K562 (cell line): Measurements from ENCODE around the gene CUX1. TPM values are rescaled to one million over a fixed set of nuclear protein-coding genes. Genes with fewer than 3 reads are reported as not detected.
A peak's percentile ranks its signal among the peaks of the same experiment; 100 is the strongest.

Experiments used
- ATAC-seq: fragments of 200-7000 bp; cut with Tn5 transposase; 3 replicates; pipeline ENCODE4 v1.9.1; 2020; ENCODE audit warnings: moderate library complexity
- BruUV-seq: library from RNA; stranded (reverse); fragments of 400-500 nt; replicated peaks from 2 replicates; lab custom pipeline; 2021; lab: Mats Ljungman, UMichigan
- CTCF ChIA-PET: fragments of 300-600 bp; formaldehyde crosslinking; extraction: SDS; loops from one replicate; lab custom pipeline; 2021; ENCODE audit warnings: low intra/inter-chr PET ratio; lab: Yijun Ruan, JAX
- POLR2A ChIA-PET: fragments of 300-600, 350-650 bp; sonication (Branson Sonifier 250); formaldehyde crosslinking; extraction: SDS; loops from one replicate; lab custom pipeline; 2021; ENCODE audit warnings: antibody characterized with exemption, inconsistent platforms; lab: Yijun Ruan, JAX
- DNase-seq, 4 experiments: peaks; one replicate each; pipeline versions ENCODE4 v3.0.0 to v3.0.0-alpha.2; 2011 to 2018; ENCODE audit warnings: low spot score in 3 of 4, mixed read lengths in 3 of 4; ENCODE audit errors: extremely low read depth in 1 of 4
- FAIRE-seq: peaks from 2 replicates; lab custom pipeline; 2011; peaks lifted over from hg19 to GRCh38; lab: Jason Lieb, UNC
- H2AFZ ChIP-seq: 2 replicates; pipeline ENCODE4 v1.6.0; 2011; ENCODE audit warnings: low read depth, low read length, control low read depth, inconsistent platforms
- H3K27ac ChIP-seq: fragments of 200-600 bp; 3 replicates; pipeline ENCODE4 v1.8.0; 2011; ENCODE audit warnings: low read depth, mild to moderate bottlenecking, control low read depth, inconsistent platforms, low read length, moderate library complexity, mixed read lengths; ENCODE audit errors: extremely low read depth
- H3K27me3 ChIP-seq, 2 experiments: fragments of 300-600 bp in 1 of 2; 2 replicates in 1 of 2; 3 replicates in 1 of 2; pipeline versions ENCODE4 v1.6.0 to v1.8.0; 2011; ENCODE audit warnings: inconsistent platforms in 2 of 2, low read length in 2 of 2, mild to moderate bottlenecking in 1 of 2, mixed read lengths in 1 of 2, moderate library complexity in 1 of 2; ENCODE audit not compliant: control insufficient read depth in 2 of 2, insufficient read depth in 2 of 2
- H3K36me3 ChIP-seq: fragments of 300-600 bp; 3 replicates; pipeline ENCODE4 v1.8.0; 2011; ENCODE audit warnings: mild to moderate bottlenecking, low read length, inconsistent platforms; ENCODE audit not compliant: control insufficient read depth, insufficient read depth
- H3K4me1 ChIP-seq, 2 experiments: fragments of 200-600 bp in 1 of 2; replicated peaks in 1 of 2; 2 replicates in 1 of 2; 3 replicates in 1 of 2; pipeline versions ENCODE4 v1.5.1 to v1.8.0; 2011; ENCODE audit warnings: inconsistent platforms in 2 of 2, low read length in 2 of 2, mild to moderate bottlenecking in 1 of 2, mixed read lengths in 1 of 2, moderate library complexity in 1 of 2; ENCODE audit not compliant: control insufficient read depth in 2 of 2, insufficient read depth in 2 of 2
- H3K4me2 ChIP-seq: 2 replicates; pipeline ENCODE4 v1.6.1; 2011; ENCODE audit warnings: low read length, control low read depth, inconsistent platforms, mixed read lengths; ENCODE audit not compliant: insufficient read depth
- H3K4me3 ChIP-seq: fragments of 200-600 bp; sonication (generic), shearing (Covaris generic); 2 replicates; pipeline ENCODE4 v1.5.1; 2016; ENCODE audit warnings: control low read depth, inconsistent platforms
- H3K79me2 ChIP-seq: fragments of 200-600 bp; 3 replicates; pipeline ENCODE4 v1.8.0; 2011; ENCODE audit warnings: low read length, inconsistent platforms; ENCODE audit not compliant: control insufficient read depth, insufficient read depth
- H3K9ac ChIP-seq, 2 experiments: 2 replicates each; pipeline versions ENCODE4 v1.6.0 to v1.6.1; 2011; ENCODE audit warnings: low read depth in 2 of 2, low read length in 2 of 2, control low read depth in 1 of 2, inconsistent platforms in 1 of 2, mild to moderate bottlenecking in 1 of 2, mixed read lengths in 1 of 2; ENCODE audit not compliant: insufficient read depth in 1 of 2
- H3K9me1 ChIP-seq: one replicate; pipeline ENCODE4 v1.6.0; 2011; ENCODE audit warnings: inconsistent platforms, mild to moderate bottlenecking, low read length, moderate library complexity; ENCODE audit not compliant: control insufficient read depth, insufficient read depth
- H3K9me3 ChIP-seq: replicated peaks from 2 replicates; pipeline ENCODE4 v1.5.1; 2011; ENCODE audit warnings: low read depth, low read length, inconsistent platforms; ENCODE audit not compliant: control insufficient read depth, insufficient read depth
- H4K20me1 ChIP-seq: replicated peaks from 2 replicates; pipeline ENCODE4 v1.6.1; 2011; ENCODE audit warnings: low read length, inconsistent platforms, mixed read lengths; ENCODE audit not compliant: control insufficient read depth, insufficient read depth
- ATF3 ChIP-seq, 2 experiments: fragments of 450-650 bp in 1 of 2; sonication (generic) in 1 of 2; formaldehyde crosslinking in 1 of 2; IDR thresholded peaks in 1 of 2; conservative IDR thresholded peaks in 1 of 2; 2 replicates each; pipeline versions ENCODE4 v1.6.1 to v1.8.1; 2016 to 2023; ENCODE audit warnings: mild to moderate bottlenecking in 2 of 2, moderate library complexity in 2 of 2, inconsistent platforms in 1 of 2, missing genetic modification reagents in 1 of 2
- CEBPG ChIP-seq, 3 experiments: fragments of 200-800 bp in 1 of 3; sonication (Bioruptor generic) in 1 of 3; sonication (generic) in 1 of 3; formaldehyde crosslinking in 1 of 3; IDR thresholded peaks in 2 of 3; conservative IDR thresholded peaks in 1 of 3; 2 replicates each; pipeline versions ENCODE4 v1.6.1 to v1.8.0; 2016 to 2022; ENCODE audit warnings: missing compliant biosample characterization in 2 of 3, missing genetic modification characterization in 2 of 3, mild to moderate bottlenecking in 1 of 3, missing genetic modification reagents in 1 of 3
- HMG20A ChIP-seq: fragments of 450-650 bp; formaldehyde crosslinking; conservative IDR thresholded peaks from 2 replicates; pipeline ENCODE4 v1.4.0; 2020; ENCODE audit warnings: mild to moderate bottlenecking, mixed read lengths
- HNRNPK ChIP-seq: fragments of 200-400 bp; formaldehyde crosslinking; IDR thresholded peaks from one replicate; pipeline ENCODE4 v1.6.1; 2018; ENCODE audit warnings: mild to moderate bottlenecking, low read depth, low read length; ENCODE audit not compliant: poor library complexity, severe bottlenecking
- MBD1 ChIP-seq: fragments of 250-450 bp; sonication (Bioruptor Pico); IDR thresholded peaks from 2 replicates; pipeline ENCODE4 v1.8.0; 2022; ENCODE audit warnings: inconsistent platforms
- ZNF121 ChIP-seq: sonication (generic); formaldehyde crosslinking; conservative IDR thresholded peaks from 2 replicates; pipeline ENCODE4 v1.8.0; 2022; ENCODE audit warnings: missing genetic modification reagents
- WGBS: fragments of 100-300 bp; shearing (Covaris generic); methylation state at CpG from one replicate; pipeline ENCODE4 v1.1.6; 2016; ENCODE audit warnings: low coverage, mixed read lengths; ENCODE audit not compliant: insufficient coverage; ENCODE audit errors: missing lambda C conversion rate; 5-methylcytosine and 5-hydroxymethylcytosine counted together
- in situ Hi-C: fragments of 300-500 bp; cut with MboI; formaldehyde crosslinking; loops from 4 replicates; pipeline ENCODE4 v1.15.0; 2018; ENCODE audit warnings: inconsistent platforms, mixed read lengths
- intact Hi-C: fragments of 100-400 bp; cut with micrococcal nuclease; formaldehyde crosslinking; loops from 2 replicates; pipeline ENCODE4 v1.14.2; 2022
- polyA plus RNA-seq, 8 experiments: library from polyadenylated mRNA; depleted of rRNA in 4 of 8; stranded (reverse) in 5 of 8; unstranded in 3 of 8; fragments of >200 nt; fragmentation: Nextera tagmentation in 2 of 8; fragmentation: Illumina TruSeq in 1 of 8; extraction: Ambion mirVana in 2 of 8; extraction: Trizol in 1 of 8; gene quantifications; 2 replicates each; pipeline versions ENCODE4 v1.2.1 to v1.2.3, GENCODE V29; 2011 to 2014; ENCODE audit warnings: inconsistent platforms in 1 of 8, missing spikeins in 1 of 8
- total RNA-seq, 7 experiments: library from RNA; depleted of rRNA in 6 of 7; stranded (reverse); fragments of >200 nt in 6 of 7; fragmentation: Illumina TruSeq in 2 of 7; extraction: Trizol in 2 of 7; gene quantifications; 2 replicates each; pipeline versions ENCODE4 v1.2.1 to v1.2.3, GENCODE V29; 2011 to 2021; ENCODE audit warnings: low replicate concordance in 1 of 7
- TF ChIP-seq, protein P1 (sequence below): fragments of 200-800 bp; sonication (Bioruptor generic); IDR thresholded peaks from 2 replicates; pipeline ENCODE4 v1.6.1; 2016; ENCODE audit warnings: missing genetic modification characterization, missing compliant biosample characterization

CUX1 gene
- total and polyA plus RNA-seq, 9 of the 15 experiments (the other 6 are each of a cell fraction or from before 2014, with no cell fraction given), result 3.6 to 55.3 (median 25.2) TPM

GRCh38 chr7:102119925-102120324 lies 302.5 kb downstream of the CUX1 start (continued):
- TF ChIP-seq, protein P1, sequence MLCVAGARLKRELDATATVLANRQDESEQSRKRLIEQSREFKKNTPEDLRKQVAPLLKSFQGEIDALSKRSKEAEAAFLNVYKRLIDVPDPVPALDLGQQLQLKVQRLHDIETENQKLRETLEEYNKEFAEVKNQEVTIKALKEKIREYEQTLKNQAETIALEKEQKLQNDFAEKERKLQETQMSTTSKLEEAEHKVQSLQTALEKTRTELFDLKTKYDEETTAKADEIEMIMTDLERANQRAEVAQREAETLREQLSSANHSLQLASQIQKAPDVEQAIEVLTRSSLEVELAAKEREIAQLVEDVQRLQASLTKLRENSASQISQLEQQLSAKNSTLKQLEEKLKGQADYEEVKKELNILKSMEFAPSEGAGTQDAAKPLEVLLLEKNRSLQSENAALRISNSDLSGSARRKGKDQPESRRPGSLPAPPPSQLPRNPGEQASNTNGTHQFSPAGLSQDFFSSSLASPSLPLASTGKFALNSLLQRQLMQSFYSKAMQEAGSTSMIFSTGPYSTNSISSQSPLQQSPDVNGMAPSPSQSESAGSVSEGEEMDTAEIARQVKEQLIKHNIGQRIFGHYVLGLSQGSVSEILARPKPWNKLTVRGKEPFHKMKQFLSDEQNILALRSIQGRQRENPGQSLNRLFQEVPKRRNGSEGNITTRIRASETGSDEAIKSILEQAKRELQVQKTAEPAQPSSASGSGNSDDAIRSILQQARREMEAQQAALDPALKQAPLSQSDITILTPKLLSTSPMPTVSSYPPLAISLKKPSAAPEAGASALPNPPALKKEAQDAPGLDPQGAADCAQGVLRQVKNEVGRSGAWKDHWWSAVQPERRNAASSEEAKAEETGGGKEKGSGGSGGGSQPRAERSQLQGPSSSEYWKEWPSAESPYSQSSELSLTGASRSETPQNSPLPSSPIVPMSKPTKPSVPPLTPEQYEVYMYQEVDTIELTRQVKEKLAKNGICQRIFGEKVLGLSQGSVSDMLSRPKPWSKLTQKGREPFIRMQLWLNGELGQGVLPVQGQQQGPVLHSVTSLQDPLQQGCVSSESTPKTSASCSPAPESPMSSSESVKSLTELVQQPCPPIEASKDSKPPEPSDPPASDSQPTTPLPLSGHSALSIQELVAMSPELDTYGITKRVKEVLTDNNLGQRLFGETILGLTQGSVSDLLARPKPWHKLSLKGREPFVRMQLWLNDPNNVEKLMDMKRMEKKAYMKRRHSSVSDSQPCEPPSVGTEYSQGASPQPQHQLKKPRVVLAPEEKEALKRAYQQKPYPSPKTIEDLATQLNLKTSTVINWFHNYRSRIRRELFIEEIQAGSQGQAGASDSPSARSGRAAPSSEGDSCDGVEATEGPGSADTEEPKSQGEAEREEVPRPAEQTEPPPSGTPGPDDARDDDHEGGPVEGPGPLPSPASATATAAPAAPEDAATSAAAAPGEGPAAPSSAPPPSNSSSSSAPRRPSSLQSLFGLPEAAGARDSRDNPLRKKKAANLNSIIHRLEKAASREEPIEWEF (CRISPR knock-in tag), result no peak

DNA sequence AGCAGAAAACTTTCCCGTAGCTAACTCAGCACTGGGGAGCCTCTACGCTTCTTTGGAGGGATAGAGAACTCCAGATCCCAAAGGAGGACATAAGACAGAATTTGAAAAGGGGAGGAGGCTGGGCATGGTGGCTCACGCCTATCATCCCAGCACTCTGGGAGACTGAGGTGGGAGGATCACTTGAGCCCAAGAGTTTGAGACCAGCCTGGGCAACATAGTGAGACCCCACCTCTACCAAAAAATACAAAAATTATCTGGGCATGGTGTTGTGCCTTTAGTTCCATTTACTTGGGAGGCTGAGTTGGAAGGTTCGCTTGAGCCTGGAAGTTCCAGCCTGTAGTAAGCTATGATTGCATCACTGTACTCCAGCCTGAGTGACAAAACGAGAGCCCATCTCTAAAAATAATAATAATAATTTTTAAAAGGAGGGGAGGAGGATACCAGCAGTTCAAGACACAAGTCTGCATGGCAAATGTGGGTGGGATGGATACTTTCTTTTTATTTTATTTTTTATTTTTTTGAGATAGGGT lies 303.3 kb downstream of the CUX1 start:
- no peak overlapping the region for H3K4me2 ChIP-seq
- 86% methylated on average over 5 of the region's 5 CpGs for WGBS
- no peak for ATAC-seq
- H3K79me2 ChIP-seq, result no peaks in the 10 kb centered on the region
- no peak for FAIRE-seq
- POLR2A ChIA-PET, result interaction anchor here (0.7 to 1.1 kb wide), 2 partner anchors 9 to 46 kb away, joined by 3 read pairs; no protein-coding TSS in a partner anchor
- H3K4me1 ChIP-seq, result peaks cover 9 to 11% of the 10 kb centered on the region in 2 experiments; a peak in 4 of 5 replicates
- peaks cover 38% of the 10 kb centered on the region for H3K36me3 ChIP-seq
- no peak overlapping the region for H2AFZ ChIP-seq
- DNase-seq, result no peak
- H3K9me1 ChIP-seq, result no peaks in the 10 kb centered on the region
- H3K9ac ChIP-seq, result no peak overlapping the region
- H3K9me3 ChIP-seq, result no peaks in the 10 kb centered on the region
- no TSS peak for BruUV-seq
- TF ChIP-seq MBD1 (CRISPR knock-in tag) (0 out of 2 replicates have a peak, but pooled peaks have one; percentile 55), HMG20A (CRISPR knock-in tag) (no peak), ZNF121 (CRISPR knock-in tag) (peak; percentile 74), CEBPG (CRISPR knock-in tag; IDR thresholded peaks at IDR 0.05) (no peak), CEBPG (tag; conservative IDR thresholded peaks at IDR 0.05 in 1 of 2, IDR thresholded peaks at IDR 0.05 in 1 of 2) (peak in 1 of 2 experiments; percentile 11; a peak in 1 of 4 replicates), ATF3 (IDR thresholded peaks at IDR 0.05) (peak; percentile 41), ATF3 (CRISPR knock-in tag; conservative IDR thresholded peaks at IDR 0.05) (no peak), HNRNPK (no peak)
- TF ChIP-seq, all 486 proteins: peak for 4
- no peak overlapping the region for H3K4me3 ChIP-seq
- CTCF ChIA-PET, result no interaction called here
- H3K27me3 ChIP-seq, result no peaks in the 10 kb centered on the region
- in situ Hi-C loops, result no loop called here
- no peaks in the 10 kb centered on the region for H4K20me1 ChIP-seq
- no peak overlapping the region for H3K27ac ChIP-seq
- intact Hi-C loops, result no loop called here
